NCI-H1930 (cell line): ENCODE results near the gene DCDC2C.

Experiments used
- DNase-seq, 2 experiments: peaks; one replicate each; lab custom pipeline; 2025; lab: John Stamatoyannopoulos, UW

Gene DCDC2C

DNA sequence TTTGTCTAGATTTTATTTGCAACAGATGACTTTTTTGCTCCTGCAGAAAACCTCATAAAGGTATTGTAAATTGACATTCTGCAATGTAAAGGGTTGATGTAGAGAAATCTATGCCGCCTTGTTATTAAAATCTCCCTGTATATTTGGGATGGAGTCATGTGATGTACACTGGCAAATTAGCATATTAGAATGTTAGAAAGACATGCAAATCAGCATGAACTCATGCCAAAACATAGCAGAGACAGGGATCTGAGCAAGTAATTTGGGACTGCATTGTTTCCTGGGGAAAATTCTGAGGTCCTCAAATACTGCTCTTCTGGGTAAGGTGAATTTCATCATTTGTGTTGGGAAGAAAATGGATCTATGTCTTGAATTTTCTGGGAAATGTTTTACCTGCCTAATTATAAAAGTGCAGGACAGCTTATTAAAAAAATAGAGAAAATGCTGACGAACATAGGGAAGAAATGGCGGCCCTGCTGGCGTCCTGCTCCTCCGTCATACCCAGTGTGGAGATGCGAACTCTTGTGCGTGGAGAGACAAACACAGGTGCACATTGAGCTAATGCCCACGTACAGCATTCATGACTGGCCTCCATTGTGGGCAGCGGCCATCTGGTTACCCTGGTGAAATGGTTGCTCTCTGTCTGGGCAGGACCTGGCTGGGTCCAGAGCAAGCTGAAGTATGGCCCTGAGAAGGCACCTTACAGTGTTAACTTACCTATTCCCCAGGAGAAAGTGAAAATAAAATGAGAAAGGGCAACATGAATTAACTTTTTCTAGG lies 29.1 kb upstream of the DCDC2C start:
- no peak for DNase-seq

- DNase-seq: no peak
These were observed 27.7 kb upstream of the DCDC2C start for GRCh38 chr2:3675687-3676086.

DNA sequence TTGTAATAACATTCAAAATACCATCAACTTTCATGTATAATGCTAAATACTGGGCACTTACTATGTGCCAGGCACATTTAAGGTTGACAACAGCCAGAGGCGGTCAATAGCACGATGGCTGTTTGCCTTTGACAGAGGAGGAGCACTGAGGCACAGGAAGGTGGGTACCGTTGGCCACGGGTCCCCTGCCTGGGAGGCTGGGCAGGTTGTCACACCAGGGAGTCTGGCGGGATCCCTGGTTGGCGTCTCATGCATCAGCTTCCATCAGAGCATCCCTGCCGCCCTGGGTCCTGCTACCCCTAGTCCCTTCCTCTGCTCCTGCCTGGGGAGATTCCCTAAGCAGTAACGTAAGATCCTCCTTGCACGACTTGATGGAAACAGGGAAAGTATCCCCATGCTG lies 25.9 kb upstream of the DCDC2C start:
- DNase-seq: no peak

- DNase-seq: no peak
These were observed 25.2 kb upstream of the DCDC2C start for GRCh38 chr2:3678212-3678611.

DNA sequence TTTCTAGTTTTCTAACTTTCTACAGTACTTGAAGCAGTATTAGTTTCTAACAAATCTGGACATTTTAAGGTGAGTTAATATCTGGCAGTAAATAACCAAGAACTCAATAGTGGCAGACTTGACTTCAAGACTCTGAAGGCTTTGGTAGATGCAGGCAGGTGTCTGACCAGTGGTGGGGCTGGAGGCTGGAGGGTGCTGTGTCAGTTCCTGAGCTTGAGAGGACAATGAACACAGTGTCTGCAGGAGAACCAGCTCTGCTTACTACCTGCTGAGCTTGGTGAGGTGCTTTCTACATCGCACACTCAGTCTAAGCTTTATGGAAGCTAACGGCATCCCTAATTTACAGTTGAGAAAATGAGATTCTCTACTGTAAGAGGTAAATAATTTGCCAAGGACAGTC lies 24.2 kb upstream of the DCDC2C start:
- DNase-seq: no peak

GRCh38 chr2:3679616-3680393 lies 23.6 kb upstream of the DCDC2C start:
- no peak for DNase-seq

GRCh38 chr2:3680548-3681345 lies 22.6 kb upstream of the DCDC2C start:
- no peak for DNase-seq

DNA sequence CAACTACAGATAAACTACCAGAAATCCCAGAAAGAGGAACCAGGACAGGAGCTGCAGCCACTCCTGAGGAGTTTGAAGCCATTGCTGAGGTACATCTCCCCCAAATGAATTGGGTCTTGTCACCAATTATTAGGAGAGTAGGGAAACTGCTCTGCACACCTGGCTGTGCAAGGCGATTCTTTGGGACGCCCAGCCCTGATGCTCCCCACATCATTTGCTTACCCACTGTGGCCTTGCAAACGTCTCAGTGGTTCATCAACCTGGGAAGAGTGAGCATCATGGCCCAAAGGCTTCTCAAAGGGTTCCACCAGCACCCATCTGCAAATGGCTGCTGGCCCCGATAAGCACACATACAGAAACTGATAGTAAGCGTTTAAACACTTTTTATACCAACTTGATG lies 21.8 kb upstream of the DCDC2C start:
- no peak for DNase-seq

- no peak for DNase-seq
These were observed 20.6 kb upstream of the DCDC2C start for GRCh38 chr2:3682811-3683210.

DNA sequence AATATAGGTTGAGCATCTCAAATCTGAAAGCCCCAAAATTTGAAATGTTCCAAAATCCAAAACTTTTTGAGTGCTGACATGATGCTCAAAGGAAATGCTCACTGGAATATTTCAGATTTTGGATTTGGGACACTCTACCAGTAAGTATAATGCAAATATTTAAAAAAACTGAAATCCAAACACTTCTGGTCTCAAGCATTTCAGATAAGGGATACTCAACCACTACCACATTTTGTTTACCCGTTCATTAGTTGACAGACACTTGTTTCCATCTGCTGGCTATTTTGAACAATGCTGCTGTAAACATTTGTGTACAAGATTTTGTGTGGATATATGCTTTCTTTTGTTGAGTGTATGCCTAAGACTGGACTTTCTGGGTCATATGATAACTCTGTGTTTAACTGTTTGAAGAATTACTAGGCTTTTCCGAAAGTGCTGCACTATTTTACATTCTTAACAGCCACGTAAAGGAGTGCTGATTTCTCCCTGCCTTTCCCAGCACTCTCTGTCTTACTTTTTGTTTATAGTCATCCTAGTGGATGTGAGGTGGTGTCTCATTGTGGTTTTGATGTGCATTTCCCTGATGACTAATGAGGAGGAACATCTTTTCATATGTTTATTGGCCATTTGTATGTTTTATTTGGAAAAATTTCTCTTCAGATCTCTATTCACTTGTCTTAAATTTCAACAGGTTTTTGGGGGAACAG lies 19.5 kb upstream of the DCDC2C start:
- DNase-seq: no peak

DNA sequence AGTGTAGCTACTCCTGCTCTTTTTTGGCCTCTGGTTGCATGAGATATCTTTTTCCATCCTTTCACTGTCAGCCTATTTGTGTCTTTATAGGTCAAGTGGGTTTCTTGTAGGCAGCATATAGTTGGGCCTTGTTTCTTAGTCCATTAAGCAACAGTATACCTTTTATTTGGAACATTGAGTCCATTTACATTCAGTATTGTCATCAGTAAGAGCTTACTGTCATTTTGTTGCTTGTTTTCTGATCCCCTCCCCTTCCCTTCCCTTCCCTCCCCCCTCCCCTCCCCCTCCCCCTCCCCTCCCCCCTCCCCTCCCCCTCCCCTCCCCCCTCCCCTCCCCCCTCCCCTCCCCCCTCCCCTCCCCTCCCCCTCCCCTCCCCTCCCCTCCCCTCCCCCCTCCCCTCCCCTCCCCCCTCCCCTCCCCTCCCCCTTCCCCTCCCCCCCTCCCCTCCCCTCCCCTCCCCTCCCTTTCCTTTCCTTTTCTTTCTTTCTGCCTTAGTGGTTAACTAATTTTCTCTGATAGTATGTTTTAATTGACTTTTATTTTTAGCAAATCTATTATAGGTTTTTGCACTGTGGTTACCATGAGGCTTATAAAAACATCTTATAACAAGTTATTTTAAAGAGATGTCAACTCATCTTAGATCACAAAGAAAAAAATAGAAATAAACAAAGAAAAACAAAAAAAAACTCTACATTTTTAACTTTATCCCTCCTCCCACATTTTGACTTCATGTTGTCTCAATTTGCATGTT lies 13.2 kb upstream of the DCDC2C start:
- no peak for DNase-seq

GRCh38 chr2:3692375-3692774 lies 11.0 kb upstream of the DCDC2C start:
- no peak for DNase-seq

DNA sequence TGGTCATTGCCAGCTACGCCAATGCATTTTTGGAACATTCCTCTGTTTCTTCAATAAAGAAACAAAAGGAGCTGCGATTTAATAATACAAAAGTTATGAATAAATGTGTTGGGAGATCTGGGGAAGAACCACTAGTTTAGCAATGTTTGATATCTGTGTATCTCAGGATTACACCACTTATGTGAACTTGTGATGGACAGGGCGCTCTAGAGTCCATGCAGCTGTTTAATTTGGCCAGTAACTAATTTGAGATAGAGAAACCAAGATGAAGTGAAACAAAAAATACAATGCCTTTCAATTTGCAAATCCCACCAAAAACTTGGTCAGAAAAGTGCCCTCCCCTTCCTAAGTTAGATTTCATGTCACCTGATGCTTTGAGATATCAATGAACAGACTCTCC lies 6.8 kb upstream of the DCDC2C start:
- no peak for DNase-seq

DNA sequence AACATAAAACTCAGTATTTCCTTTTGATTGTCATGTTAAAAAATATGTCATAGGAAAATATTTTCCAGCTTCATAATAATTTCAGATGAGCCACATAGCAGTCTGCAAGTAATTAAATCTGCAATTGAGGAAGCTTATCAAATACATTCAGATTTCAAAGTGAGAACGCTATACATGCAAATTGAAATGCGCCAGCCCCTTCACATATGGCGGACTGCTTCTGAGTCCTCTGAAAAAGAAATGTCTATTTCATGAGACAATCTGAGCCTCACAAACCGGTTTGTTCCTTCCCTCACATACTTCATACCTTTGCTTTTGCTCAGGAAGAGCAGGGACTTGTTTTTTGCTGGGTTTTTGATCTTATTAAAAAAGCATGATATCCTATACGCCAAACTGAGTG lies 2.3 kb upstream of the DCDC2C start:
- no peak for DNase-seq

DNA sequence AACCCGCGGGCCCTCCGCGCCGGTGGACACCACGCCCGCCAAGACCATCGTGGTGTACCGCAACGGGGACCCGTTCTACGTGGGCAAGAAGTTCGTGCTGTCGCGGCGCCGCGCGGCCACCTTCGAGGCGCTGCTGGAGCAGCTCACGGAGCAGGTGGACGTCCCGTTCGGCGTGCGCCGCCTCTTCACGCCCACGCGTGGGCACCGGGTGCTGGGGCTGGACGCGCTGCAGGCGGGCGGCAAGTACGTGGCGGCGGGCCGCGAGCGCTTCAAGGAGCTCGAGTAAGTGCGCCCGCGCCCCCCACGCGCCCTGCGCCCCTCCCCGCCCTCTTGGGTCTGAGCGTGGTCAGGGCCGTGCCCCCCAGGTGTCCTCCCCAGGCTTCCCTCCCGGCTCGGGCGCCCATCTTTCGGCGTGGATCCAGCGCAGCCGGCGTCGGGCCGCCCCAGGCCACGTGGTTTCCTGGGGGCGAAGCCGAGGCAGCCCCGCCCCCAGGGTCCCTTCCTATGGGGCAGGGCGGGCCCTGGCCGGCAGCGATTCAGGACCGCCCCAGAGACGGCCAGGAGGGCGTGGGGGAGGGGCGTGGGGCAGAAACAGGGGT lies 481 bp downstream of the DCDC2C start:
- DNase-seq: no peak

GRCh38 chr2:3704692-3705091 lies 1.3 kb downstream of the DCDC2C start:
- no peak for DNase-seq

DNA sequence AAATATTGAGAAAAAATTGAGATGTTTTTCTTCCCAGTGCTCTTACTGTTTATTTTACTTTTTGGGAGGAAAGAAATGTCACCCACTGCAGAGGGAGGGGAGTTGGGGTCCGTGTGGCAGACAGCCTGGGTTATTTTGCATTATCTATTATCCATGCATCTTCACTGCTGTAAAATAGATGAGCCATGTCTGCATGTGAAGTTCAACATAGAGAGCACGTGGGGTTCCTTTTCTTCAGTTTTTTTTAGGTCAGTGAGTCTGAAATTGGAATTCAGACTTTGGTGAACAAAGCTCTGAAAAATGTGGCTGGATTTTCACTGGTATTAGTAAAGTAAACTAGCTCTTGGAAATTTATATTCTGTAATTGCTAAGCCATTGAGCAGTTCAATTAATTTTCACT lies 2.4 kb downstream of the DCDC2C start:
- DNase-seq: no peak

DNA sequence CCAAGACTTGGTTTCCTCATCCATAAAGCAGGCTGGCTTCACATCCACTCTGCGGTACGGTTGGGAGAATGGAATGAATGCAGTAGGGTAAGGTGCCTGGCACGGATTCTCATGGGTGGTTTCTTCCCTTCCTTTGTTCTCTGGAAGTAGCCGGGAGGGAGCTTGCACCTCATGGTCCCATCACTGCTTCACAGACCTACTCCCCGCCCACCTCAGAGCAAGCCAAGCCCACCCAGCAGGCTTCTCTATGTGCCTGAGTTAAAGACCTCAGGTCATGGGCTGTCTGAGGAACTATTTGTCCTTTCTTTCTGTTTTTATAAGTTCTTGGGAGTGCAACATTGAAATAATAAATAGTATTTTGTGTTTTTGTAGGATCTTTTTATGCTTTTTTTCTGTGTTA lies 3.5 kb downstream of the DCDC2C start:
- DNase-seq: no peak

DNA sequence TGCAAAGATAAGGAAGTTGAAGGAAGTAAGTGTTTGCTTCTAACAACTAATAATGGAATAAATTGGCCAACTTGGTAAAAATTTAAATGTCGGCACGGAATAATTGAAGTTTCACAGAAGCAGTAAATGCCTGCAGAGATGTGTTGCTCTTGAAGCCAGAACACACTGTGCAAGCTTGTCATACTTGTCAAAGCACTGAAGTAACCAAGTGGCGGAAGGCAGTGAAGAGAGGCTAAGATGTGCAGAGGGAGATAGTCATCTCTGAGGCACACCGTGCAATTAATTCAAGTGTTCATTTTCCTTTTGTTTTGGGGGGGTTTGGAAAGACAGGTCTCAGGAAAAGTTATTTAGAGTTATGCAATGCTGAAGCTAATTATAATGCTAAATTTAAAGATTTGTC lies 5.2 kb downstream of the DCDC2C start:
- no peak for DNase-seq

- DNase-seq: no peak
These were observed 5.8 kb downstream of the DCDC2C start for GRCh38 chr2:3709225-3709624.

DNA sequence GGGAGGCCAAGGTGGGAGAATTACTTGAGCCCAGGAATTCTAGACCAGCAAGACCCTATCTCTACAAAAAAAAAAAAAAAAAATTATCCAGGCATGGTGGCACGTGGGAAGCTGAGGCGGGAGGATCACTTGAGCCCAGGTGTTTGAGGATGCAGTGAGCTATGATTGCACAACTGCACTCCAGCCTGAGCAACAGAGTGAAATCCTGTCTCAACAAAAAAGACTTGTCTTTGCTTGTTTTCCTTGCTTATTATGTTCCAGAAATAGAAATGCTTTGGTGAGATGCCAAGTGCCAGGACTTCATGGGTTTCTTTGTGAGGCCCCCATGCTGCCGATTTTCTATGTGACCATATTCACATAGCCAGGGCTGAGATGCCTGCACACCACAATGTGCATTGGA lies 9.0 kb downstream of the DCDC2C start:
- no peak for DNase-seq
